Measurements from ENCODE around the gene TM7SF2. TPM values are rescaled to one million over a fixed set of nuclear protein-coding genes. Genes with fewer than 3 reads are reported as not detected.

Gene TM7SF2
- total RNA-seq, 2 experiments from 2014 or later, result 20.0 to 20.4 TPM

GRCh38 chr11:65096926-65097325 is 14.7 kb upstream of the TM7SF2 start:
- H3K4me1 Mint-ChIP-seq (ENCODE audit: low read depth), result peaks cover 21% of the 10 kb centered on the region
- Histone ChIP-seq H3K27me3 (ENCODE audit: control insufficient read depth in 1 of 2, insufficient read depth in 2 of 2, low read length in 2 of 2) (no peaks in the 10 kb centered on the region), H3K9me3 (ENCODE audit: control insufficient read depth in 1 of 2, insufficient read depth in 1 of 2, low read length in 2 of 2) (no peaks in the 10 kb centered on the region), H3K4me1 (ENCODE audit: insufficient read depth, low read length) (peaks cover 23% of the 10 kb centered on the region), H3K4me3 (ENCODE audit: low read length) (peak overlapping the region; percentile 79), H3K27ac (ENCODE audit: low read depth in 1 of 2, low read length in 2 of 2) (peak overlapping the region; percentile 78 to 85), H3K36me3 (ENCODE audit: insufficient read depth, low read length) (peaks cover 18% of the 10 kb centered on the region)
- ATAC-seq (ENCODE audit: poor library complexity) (no peak), DNase-seq (no peak)
- intact Hi-C loops (cut with DNase I, micrococcal nuclease), result loop anchor here (1.0 kb wide), 5 partner anchors 13 to 37 kb away; partner anchors contain the start of genes CDCA5 (in 2 of the 2), ZFPL1 (in 2 of the 2), ZNHIT2 (in 2 of the 2) and FAU (in 1 of the 2)
- ChIA-PET POLR2A (interaction anchor here (0.6 to 6.9 kb wide), 16 partner anchors 14 to 1248 kb away, joined by 3 to 91 read pairs (median 4); partner anchors contain the start of genes ARL2, BRMS1, CDCA5 and EHD1), CTCF (interaction anchor here (0.7 to 6.6 kb wide), 3 partner anchors 15 to 83 kb away, joined by 3 to 58 read pairs (median 4); partner anchors contain the start of genes ARL2, TM7SF2 and ZNHIT2)
- H3K4me3 Mint-ChIP-seq, result peak overlapping the region; percentile 96
- no peak for TF ChIP-seq CTCF (IDR thresholded peaks at IDR 0.05)
- no peaks in the 10 kb centered on the region for H3K27me3 Mint-ChIP-seq
- H3K9me3 Mint-ChIP-seq, result no peaks in the 10 kb centered on the region
- H3K27ac Mint-ChIP-seq, result peak overlapping the region; percentile 98
- H3K36me3 Mint-ChIP-seq (ENCODE audit: low read depth), result peaks cover 35% of the 10 kb centered on the region

- no peak for ATAC-seq (ENCODE audit: poor library complexity)
- Mint-ChIP-seq H3K9me3 (no peaks in the 10 kb centered on the region), H3K27ac (no peak overlapping the region), H3K4me3 (no peak overlapping the region), H3K36me3 (ENCODE audit: low read depth) (peaks cover 67% of the 10 kb centered on the region), H3K4me1 (ENCODE audit: low read depth) (peaks cover 17% of the 10 kb centered on the region), H3K27me3 (no peaks in the 10 kb centered on the region)
- H3K4me1 ChIP-seq (ENCODE audit: insufficient read depth, low read length), result peaks cover 18% of the 10 kb centered on the region
- H3K36me3 ChIP-seq (ENCODE audit: insufficient read depth, low read length), result peaks cover 38% of the 10 kb centered on the region
- DNase-seq, result no peak
- no peak overlapping the region for H3K4me3 ChIP-seq (ENCODE audit: low read length)
- no peak for TF ChIP-seq CTCF (IDR thresholded peaks at IDR 0.05)
- H3K27me3 ChIP-seq (ENCODE audit: control insufficient read depth in 1 of 2, insufficient read depth in 2 of 2, low read length in 2 of 2), result no peaks in the 10 kb centered on the region
- no peak overlapping the region for H3K27ac ChIP-seq (ENCODE audit: low read depth in 1 of 2, low read length in 2 of 2)
- ChIA-PET CTCF (interaction anchor here (0.7 to 6.6 kb wide), 3 partner anchors 11 to 278 kb away, joined by 3 to 58 read pairs (median 4); partner anchors contain the start of genes ARL2 and TM7SF2), POLR2A (interaction anchor here (1.1 to 1.8 kb wide), 2 partner anchors 17 to 35 kb away, joined by 4 read pairs; partner anchors contain the start of gene ZNHIT2)
- H3K9me3 ChIP-seq (ENCODE audit: control insufficient read depth in 1 of 2, insufficient read depth in 1 of 2, low read length in 2 of 2), result no peaks in the 10 kb centered on the region
- intact Hi-C loops (cut with DNase I, micrococcal nuclease), result no loop called here
Observed at GRCh38 chr11:65100674-65101350, 10.9 kb upstream of the TM7SF2 start.

GRCh38 chr11:65102142-65103095 is 9.3 kb upstream of the TM7SF2 start:
- POLR2A ChIA-PET, result interaction anchor here (0.8 to 0.9 kb wide), 2 partner anchors 10 to 20 kb away, joined by 3 read pairs; partner anchors contain the start of genes FAU and MRPL49
- H3K27ac ChIP-seq (ENCODE audit: low read depth in 1 of 2, low read length in 2 of 2), result no peak overlapping the region
- H3K4me3 ChIP-seq (ENCODE audit: low read length), result no peak overlapping the region
- H3K9me3 ChIP-seq (ENCODE audit: control insufficient read depth in 1 of 2, insufficient read depth in 1 of 2, low read length in 2 of 2), result no peaks in the 10 kb centered on the region
- H3K36me3 ChIP-seq (ENCODE audit: insufficient read depth, low read length), result peaks cover 46% of the 10 kb centered on the region
- Mint-ChIP-seq H3K27me3 (no peaks in the 10 kb centered on the region), H3K9me3 (no peaks in the 10 kb centered on the region), H3K4me3 (no peak overlapping the region), H3K36me3 (ENCODE audit: low read depth) (peaks cover 73% of the 10 kb centered on the region), H3K27ac (no peak overlapping the region), H3K4me1 (ENCODE audit: low read depth) (peaks cover 15% of the 10 kb centered on the region)
- intact Hi-C loops (cut with DNase I, micrococcal nuclease), result no loop called here
- no peaks in the 10 kb centered on the region for H3K27me3 ChIP-seq (ENCODE audit: control insufficient read depth in 1 of 2, insufficient read depth in 2 of 2, low read length in 2 of 2)
- ATAC-seq (ENCODE audit: poor library complexity) (no peak), DNase-seq (no peak)
- H3K4me1 ChIP-seq (ENCODE audit: insufficient read depth, low read length), result peaks cover 7% of the 10 kb centered on the region
- TF ChIP-seq CTCF (IDR thresholded peaks at IDR 0.05), result no peak
- CTCF ChIA-PET, result interaction anchor here (0.9 to 6.6 kb wide), 3 partner anchors 9 to 15 kb away, joined by 3 to 58 read pairs (median 3); partner anchors contain the start of genes TM7SF2 and ZNHIT2
